AG09309 (cell line): Measurements from ENCODE around the gene CLNK.
"Not testable (repeated sequence)": the region's sequence is repeated elsewhere in the genome, so short reads cannot be mapped to it uniquely, and the experiment has no call there.

Experiments used
- DNase-seq: peaks from one replicate; pipeline ENCODE4 v3.0.0-alpha.2; 2010; ENCODE audit warnings: low read depth
- H3K4me3 ChIP-seq: 2 replicates; pipeline ENCODE4 v1.5.1; 2011; ENCODE audit warnings: mild to moderate bottlenecking, low read depth, low read length, moderate library complexity; ENCODE audit not compliant: control insufficient read depth
- TF ChIP-seq, protein P1 (sequence below): IDR thresholded peaks from 2 replicates; pipeline ENCODE4 v1.5.1; 2011; ENCODE audit warnings: mild to moderate bottlenecking, low read depth, low read length, inconsistent platforms; ENCODE audit not compliant: insufficient read depth, control insufficient read depth; ENCODE audit errors: missing control alignments

CLNK gene

DNA sequence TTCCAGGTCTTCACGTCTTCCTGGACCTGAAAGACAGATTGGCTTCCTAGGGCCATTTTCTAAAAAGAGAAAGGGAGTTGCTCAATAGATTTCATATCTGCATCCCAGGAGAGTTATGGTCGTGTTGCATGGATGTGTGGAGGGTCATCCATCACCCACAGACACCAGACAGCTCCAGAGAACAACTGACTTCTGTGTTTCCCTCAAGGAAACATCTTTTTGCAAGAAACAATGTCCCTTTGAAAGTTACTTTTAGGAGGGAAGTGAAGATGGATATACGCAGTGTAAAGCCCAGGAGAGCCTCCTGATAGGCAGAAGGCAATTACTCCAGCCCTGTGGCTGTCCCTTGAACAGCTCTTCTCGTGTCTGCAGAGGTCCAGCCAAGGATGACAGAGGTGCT, 108.3 kb downstream of the CLNK start:
- TF ChIP-seq, protein P1, sequence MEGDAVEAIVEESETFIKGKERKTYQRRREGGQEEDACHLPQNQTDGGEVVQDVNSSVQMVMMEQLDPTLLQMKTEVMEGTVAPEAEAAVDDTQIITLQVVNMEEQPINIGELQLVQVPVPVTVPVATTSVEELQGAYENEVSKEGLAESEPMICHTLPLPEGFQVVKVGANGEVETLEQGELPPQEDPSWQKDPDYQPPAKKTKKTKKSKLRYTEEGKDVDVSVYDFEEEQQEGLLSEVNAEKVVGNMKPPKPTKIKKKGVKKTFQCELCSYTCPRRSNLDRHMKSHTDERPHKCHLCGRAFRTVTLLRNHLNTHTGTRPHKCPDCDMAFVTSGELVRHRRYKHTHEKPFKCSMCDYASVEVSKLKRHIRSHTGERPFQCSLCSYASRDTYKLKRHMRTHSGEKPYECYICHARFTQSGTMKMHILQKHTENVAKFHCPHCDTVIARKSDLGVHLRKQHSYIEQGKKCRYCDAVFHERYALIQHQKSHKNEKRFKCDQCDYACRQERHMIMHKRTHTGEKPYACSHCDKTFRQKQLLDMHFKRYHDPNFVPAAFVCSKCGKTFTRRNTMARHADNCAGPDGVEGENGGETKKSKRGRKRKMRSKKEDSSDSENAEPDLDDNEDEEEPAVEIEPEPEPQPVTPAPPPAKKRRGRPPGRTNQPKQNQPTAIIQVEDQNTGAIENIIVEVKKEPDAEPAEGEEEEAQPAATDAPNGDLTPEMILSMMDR = no peak
- H3K4me3 ChIP-seq = no peak overlapping the region
- no peak for DNase-seq

DNA sequence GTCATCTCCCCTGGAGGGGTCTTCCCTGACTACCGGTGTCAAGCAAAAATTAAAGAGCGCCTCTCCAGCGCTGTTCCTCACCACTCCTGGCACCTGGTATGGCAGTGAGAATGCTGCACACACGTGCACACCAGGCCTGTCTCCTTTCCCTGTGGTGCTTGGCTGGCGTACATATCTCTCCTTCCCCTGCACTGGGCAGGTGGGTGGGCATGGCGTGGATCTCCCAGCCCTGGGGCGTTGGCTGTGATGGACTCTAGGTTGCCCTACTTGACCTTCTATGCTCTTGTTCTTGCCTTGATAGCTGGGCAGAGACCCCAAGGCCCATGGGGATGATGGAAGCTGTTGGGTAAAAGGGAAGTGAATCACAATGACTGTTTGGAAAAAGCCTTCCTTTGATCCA, 109.2 kb downstream of the CLNK start:
- DNase-seq = no peak
- TF ChIP-seq, protein P1 = no peak
- no peak overlapping the region for H3K4me3 ChIP-seq

DNA sequence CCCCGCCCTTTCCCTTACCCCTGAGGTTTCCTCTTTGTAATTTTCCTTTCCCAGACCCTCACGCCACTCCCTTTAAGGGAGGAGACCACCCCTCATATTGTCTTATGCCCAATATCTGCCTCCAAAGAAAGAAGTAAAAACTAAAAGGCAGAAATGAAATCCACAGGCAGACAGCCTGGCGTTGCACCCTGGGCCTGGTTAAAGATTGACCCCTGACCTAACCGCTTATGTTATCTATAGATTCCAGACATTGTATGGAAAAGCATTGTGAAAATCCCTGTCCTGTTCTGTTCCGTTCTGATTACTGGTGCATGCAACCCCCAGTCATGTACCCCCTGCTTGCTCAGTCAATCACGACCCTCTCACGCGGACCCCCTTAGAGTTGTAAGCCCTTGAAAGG, 110.0 kb downstream of the CLNK start:
- DNase-seq, H3K4me3 ChIP-seq: not testable (repeated sequence)

DNA sequence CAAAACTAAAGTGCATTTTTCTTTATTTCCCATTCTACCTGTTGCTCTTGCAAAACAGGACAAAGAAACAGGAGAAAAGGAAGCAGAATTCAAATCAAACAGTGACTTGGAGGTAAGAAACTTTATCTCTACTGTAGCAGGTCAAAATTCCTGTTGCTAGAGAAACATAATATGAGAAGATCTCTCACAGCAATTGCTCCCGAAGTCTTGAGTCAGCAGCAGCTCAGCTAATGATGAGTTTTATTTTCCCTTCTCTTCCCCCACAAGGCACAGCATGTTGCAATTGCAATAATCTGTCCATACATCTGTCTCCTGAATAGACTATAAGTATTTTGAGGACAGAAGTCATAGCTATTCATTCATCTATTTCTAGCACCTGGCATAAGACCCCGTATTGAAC, 112.7 kb downstream of the CLNK start:
- H3K4me3 ChIP-seq = no peak overlapping the region
- TF ChIP-seq, protein P1 = no peak
- no peak for DNase-seq

DNA sequence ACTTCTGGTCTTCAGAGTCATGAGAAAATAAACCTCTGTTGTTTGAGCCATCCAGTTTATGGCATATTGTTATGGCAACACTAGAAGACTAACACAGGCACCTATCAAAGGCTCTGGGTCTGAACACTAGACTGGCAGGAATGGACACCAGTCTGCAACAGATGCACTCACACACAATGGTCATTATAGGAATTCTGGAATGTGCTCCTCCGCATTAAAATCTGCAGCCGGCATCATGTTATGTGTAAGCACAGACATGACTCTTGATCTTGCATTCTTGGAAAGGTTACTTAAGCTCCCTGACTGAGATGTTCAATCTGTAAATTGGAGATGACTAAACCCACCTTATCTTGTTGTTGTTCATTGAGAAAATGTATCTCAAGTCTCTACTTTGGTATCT, 115.1 kb downstream of the CLNK start:
- TF ChIP-seq, protein P1 = no peak
- DNase-seq = no peak
- no peak overlapping the region for H3K4me3 ChIP-seq

DNA sequence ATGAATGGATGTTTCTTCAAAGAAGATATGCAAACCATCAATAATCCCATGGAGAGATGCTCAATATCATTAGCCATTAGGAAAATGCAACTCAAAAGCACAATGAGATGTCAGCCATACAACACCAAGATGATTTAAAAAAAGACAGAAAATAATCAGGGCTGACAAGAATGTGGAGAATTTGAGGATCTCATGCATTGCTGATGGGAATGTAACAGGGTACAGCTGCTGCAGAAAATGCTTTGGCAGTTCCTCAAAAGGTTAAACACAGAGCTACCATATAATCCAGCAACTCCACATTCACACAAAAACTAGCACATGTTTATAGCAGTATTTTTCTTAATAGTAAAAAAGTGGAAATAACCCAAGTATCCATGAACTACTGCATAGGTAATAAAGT, 116.8 kb downstream of the CLNK start:
- H3K4me3 ChIP-seq = no peak overlapping the region
- no peak for DNase-seq
- TF ChIP-seq, protein P1 = no peak

DNA sequence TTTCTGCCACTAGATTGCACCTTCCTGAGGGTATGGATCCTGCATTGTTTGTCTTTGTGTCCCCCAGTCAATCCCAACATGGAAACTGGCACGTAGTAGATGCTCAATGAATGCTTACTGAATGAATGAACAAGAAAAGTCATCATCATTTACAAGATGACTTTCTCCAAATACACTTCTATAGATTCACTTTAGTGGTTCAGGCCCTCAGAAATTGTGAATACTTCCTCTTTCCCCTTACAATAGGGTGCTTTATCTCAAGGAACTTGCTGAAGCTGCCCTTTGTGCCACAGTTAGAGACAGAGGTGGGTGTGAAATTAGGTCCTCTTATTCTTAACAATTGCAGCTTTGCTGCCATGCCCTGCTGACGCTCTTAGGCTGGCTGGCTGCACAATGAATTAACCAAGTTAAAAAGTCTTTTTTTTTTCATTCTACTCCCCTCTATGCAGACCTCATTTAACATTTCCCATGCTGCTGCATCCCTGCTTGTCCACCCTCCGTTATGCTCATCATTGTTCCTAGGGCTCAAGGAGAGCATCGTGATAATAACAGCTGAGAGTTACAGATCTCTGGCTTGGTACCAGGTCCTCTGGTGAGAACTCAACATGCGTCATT, 119.3 kb downstream of the CLNK start:
- TF ChIP-seq, protein P1 = no peak

DNA sequence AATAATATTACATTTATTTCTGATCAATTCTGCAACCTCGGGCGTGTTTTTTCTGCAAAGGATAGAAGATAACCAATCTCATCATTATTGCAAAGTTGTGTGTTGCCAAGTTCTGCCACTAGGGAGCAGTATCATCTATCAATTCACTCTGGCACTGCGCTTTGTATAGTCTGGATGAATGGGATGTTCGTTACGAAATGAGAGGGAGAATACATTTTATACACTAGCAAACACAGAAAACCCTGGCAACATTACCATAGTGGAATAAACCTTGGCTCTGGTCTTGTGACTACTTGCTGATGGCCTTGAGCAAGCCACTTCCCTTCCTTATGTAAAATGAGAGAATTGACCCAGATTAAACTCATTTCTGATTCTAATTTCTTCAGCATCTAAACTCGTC, 129.9 kb downstream of the CLNK start:
- DNase-seq = peak; percentile 8

More for the DNA sequence above, 119.3 kb downstream of the CLNK start:
- H3K4me3 ChIP-seq = no peak overlapping the region
- DNase-seq = no peak

More for the DNA sequence above, 129.9 kb downstream of the CLNK start:
- H3K4me3 ChIP-seq = no peak overlapping the region
- TF ChIP-seq, protein P1 = peak; percentile 74
